Stomach smooth muscle (tissue), 2 donors: Measurements from ENCODE around the gene SPATA6.
"Not testable (repeated sequence)": the region's sequence is repeated elsewhere in the genome, so short reads cannot be mapped to it uniquely, and the experiment has no call there.

Experiments used
- H3K27ac ChIP-seq: one replicate; pipeline ENCODE4 v1.7.0; 2013; ENCODE audit warnings: mild to moderate bottlenecking, low read length, inconsistent platforms
- H3K27me3 ChIP-seq, 2 donors: one replicate each; pipeline ENCODE4 v1.7.0; 2013; ENCODE audit warnings: low read length in 2 of 2; ENCODE audit not compliant: insufficient read depth in 2 of 2, control insufficient read depth in 1 of 2
- H3K36me3 ChIP-seq, 2 donors: one replicate each; pipeline ENCODE4 v1.7.0; 2013; ENCODE audit warnings: low read length in 2 of 2; ENCODE audit not compliant: control insufficient read depth in 2 of 2, insufficient read depth in 2 of 2
- H3K4me1 ChIP-seq: one replicate; pipeline ENCODE4 v1.7.0; 2013; ENCODE audit warnings: low read length; ENCODE audit not compliant: control insufficient read depth, insufficient read depth
- H3K4me3 ChIP-seq, 2 donors: one replicate each; pipeline ENCODE4 v1.7.0; 2013; ENCODE audit warnings: low read length in 2 of 2
- H3K9ac ChIP-seq, 2 donors: one replicate each; pipeline ENCODE4 v1.7.0; 2013; ENCODE audit warnings: low read length in 2 of 2, mild to moderate bottlenecking in 1 of 2
- H3K9me3 ChIP-seq, 2 donors: one replicate each; pipeline ENCODE4 v1.7.0; 2013; ENCODE audit warnings: low read length in 2 of 2; ENCODE audit not compliant: control insufficient read depth in 2 of 2
- donor health status: healthy.
- donor health status: Pancreatic carcinoma.

SPATA6 gene

DNA sequence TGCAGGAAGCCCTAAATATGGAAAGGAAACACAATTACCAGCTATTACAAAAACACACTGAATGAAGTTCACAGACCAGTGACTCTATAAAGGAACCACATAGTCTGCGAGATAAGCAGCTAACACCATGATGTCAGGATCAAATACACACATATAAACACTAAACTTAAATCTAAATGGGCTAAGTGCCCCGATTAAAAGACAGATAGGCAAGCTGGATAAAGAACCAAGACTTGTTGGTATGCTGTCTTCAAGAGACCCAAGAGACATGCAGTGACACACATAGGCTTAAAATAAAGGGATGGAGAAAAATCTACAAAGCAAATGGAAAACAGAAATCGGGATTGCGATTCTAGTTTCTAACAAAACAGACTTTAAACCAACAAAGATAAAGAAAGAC, 127.6 kb downstream of the SPATA6 start:
- no peak overlapping the region for H3K27ac ChIP-seq
- H3K4me1 ChIP-seq: no peaks in the 10 kb centered on the region
- no peaks in the 10 kb centered on the region for H3K27me3 ChIP-seq
- H3K9me3 ChIP-seq: peaks cover 0 to 5% of the 10 kb centered on the region in 2 donors
- H3K36me3 ChIP-seq: no peaks in the 10 kb centered on the region
- H3K9ac ChIP-seq: no peak overlapping the region
- H3K4me3 ChIP-seq: no peak overlapping the region

DNA sequence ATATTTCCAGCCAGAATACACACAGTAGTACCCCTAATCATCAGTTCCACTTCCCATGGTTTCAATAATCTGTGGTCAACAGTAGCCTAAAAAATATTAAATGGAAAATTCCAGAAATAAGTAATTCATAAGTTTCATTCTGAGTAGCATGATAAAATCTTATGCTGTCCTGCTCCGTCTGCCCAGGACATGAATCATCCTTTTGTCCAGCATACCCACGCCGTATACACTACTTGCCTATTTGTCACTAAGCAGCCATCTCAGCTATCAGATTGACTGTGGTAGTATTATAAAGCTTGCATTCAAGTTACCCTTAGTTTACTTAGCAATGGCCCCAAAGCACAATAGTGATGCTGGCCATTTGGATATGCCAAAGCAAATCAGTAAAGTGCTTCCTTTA, 130.8 kb downstream of the SPATA6 start:
- H3K9me3 ChIP-seq: peaks cover 0 to 5% of the 10 kb centered on the region in 2 donors
- H3K27ac ChIP-seq: no peak overlapping the region
- no peak overlapping the region for H3K4me3 ChIP-seq
- no peaks in the 10 kb centered on the region for H3K27me3 ChIP-seq
- no peak overlapping the region for H3K9ac ChIP-seq
- no peaks in the 10 kb centered on the region for H3K36me3 ChIP-seq
- no peaks in the 10 kb centered on the region for H3K4me1 ChIP-seq

DNA sequence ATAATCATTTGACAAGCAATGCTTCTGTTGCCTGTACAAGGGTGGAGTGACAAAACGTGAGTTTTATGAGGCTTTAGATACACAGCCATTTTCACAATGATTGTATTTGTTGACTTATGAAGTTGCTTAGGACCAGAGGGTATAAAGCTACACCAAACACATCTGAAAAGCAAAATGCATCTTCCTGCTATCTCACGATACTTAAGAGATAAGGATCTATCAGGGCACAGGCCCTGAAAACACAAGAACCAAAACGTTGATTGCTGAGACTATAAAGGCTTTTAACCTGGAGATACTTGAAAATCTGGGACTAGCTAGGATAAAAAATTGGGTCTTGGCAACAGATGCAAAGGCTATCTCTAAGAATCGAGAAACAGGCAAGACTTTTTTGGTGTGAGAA, 133.7 kb downstream of the SPATA6 start:
- Histone ChIP-seq H3K9ac (no peak overlapping the region), H3K4me3 (no peak overlapping the region), H3K9me3 (no peaks in the 10 kb centered on the region), H3K4me1 (no peaks in the 10 kb centered on the region), H3K27me3 (no peaks in the 10 kb centered on the region), H3K27ac (no peak overlapping the region), H3K36me3 (peaks cover 0 to 2% of the 10 kb centered on the region in 2 donors)

DNA sequence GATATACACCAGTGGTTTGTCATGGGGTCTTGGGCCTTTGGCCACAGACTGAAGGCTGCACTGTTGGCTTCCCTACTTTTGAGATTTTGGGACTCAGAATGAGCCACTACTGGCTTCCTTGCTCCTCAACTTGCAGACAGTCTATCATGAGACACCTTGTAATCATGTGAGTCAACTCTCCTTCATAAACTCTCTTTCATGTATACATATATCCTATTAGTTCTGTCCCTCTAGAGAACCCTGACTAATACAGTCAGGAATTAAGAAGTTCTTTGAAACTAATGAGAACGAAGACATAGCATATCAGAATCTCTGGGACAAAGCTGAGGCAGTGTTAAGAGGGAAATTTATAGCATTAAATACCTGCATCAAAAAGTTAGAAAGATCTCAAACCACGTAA, 138.7 kb downstream of the SPATA6 start:
- H3K4me1 ChIP-seq: no peaks in the 10 kb centered on the region
- no peak overlapping the region for H3K4me3 ChIP-seq
- no peak overlapping the region for H3K9ac ChIP-seq
- H3K27ac ChIP-seq: no peak overlapping the region
- peaks cover 2 to 11% of the 10 kb centered on the region in 2 donors for H3K9me3 ChIP-seq
- H3K36me3 ChIP-seq: peaks cover 6 to 13% of the 10 kb centered on the region in 2 donors
- no peaks in the 10 kb centered on the region for H3K27me3 ChIP-seq

DNA sequence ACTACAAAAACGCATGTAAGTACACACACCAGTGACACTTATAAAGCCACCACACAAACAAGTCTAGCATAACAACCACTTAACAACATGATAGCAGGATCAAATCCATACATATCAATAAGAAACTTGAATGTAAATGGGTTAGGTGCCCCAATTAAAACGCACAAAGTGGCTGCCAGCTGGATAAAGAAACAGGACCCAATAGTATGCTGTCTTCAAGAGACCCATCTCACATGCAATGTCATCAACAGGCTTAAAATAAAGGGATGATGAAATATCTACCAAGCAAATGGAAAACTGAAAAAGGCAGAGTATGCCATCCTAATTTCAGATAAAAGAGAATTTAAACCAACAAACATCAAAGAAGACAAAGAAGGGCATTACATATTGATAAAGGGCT, 139.9 kb downstream of the SPATA6 start:
- Histone ChIP-seq H3K9ac (no peak overlapping the region), H3K27ac (no peak overlapping the region), H3K9me3 (peaks cover 2 to 11% of the 10 kb centered on the region in 2 donors), H3K4me3 (no peak overlapping the region), H3K27me3 (no peaks in the 10 kb centered on the region), H3K36me3 (peaks cover 6 to 13% of the 10 kb centered on the region in 2 donors), H3K4me1 (no peaks in the 10 kb centered on the region)

DNA sequence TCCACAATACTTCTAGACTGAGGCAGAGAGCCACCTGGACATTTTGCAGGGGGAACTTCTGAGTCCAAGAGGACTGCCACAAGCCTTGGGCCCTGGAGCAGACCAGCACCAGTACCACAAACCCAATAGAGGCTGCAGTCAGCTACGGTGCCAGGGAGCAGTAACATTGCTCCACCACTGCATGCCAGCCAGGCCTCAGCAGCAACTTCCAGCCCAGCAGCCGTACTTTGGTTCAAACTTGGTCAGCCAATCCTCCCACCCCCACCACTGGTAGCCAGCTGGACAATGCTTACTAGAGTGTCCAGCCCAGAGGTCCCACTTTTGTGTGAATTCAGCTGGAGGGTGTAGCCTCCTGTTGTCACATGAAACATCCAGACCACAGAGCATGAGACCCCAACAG, 142.1 kb downstream of the SPATA6 start:
- Histone ChIP-seq H3K27me3 (no peaks in the 10 kb centered on the region), H3K27ac (no peak overlapping the region), H3K4me1 (no peaks in the 10 kb centered on the region), H3K9ac (no peak overlapping the region), H3K9me3 (peaks cover 11 to 15% of the 10 kb centered on the region in 2 donors), H3K4me3 (no peak overlapping the region), H3K36me3 (peaks cover 16 to 22% of the 10 kb centered on the region in 2 donors)

DNA sequence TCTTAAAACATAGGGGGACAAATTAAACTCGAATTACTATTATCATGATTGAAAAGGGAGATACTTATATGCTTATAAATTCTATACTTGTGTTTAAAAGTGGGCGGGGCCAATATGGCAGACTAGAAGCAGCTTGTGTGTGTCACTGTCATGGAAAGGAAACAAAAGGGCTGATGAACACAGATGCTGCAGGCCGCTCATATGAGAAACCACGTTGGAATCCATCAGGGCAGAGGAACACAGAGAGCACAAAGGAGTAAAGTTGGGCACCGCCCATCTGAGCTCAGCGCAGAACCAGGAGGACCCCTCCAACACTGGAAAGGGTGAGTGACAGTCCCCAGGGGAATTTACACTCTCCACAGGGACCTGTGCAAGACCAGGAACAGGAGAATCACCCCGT, 142.5 kb downstream of the SPATA6 start:
- Histone ChIP-seq H3K9ac (no peak overlapping the region), H3K4me1 (no peaks in the 10 kb centered on the region), H3K9me3 (peaks cover 11 to 16% of the 10 kb centered on the region in 2 donors), H3K4me3 (no peak overlapping the region), H3K36me3 (peaks cover 16 to 22% of the 10 kb centered on the region in 2 donors), H3K27ac (no peak overlapping the region), H3K27me3 (no peaks in the 10 kb centered on the region)

DNA sequence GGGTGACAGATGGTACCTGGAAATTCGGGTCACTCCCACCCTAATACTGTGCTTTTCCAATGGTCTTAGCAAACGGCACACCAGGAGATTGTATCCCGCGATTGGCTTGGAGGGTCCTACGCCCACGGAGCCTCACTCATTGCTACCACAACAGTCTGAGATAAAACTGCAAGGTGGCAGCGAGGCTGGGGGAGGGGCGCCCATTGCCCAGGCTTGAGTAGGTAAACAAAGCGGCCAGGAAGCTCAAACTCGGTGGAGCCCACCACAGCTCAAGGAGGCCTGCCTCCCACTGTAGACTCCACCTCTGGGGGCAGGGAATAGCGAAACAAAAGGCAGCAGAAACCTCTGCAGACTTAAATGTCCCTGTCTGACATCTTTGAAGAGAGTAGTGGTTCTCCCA, 160.2 kb downstream of the SPATA6 start:
- H3K9me3 ChIP-seq, H3K27ac ChIP-seq, H3K4me1 ChIP-seq, H3K36me3 ChIP-seq, H3K27me3 ChIP-seq, H3K9ac ChIP-seq, H3K4me3 ChIP-seq: not testable (repeated sequence)

DNA sequence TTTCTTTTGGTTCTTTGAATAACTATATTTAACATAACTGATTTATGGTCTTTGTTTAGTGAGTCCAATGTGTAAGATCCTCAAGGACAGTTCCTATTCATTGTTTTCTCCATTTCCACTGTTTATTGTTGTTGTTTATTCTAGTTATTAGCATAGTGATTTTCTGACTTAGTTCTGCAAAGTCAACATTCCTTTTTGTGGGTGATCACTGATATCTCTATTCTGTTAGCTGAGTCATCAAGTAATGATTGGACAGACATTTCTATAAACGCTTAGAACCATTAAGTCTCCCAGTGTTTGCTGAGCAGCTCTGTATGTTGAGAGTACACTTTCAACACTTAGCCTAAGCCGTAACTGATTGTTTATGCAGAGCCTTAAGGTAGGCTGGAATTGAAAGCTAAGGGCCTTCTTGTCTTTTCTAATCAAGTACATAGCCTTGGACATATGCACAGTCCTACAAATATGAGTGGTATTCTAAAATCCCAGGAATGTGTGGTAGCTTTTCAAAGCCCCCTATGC, 162.4 kb downstream of the SPATA6 start:
- H3K27me3 ChIP-seq: no peaks in the 10 kb centered on the region
- no peak overlapping the region for H3K4me3 ChIP-seq
- H3K9ac ChIP-seq: no peak overlapping the region
- no peaks in the 10 kb centered on the region for H3K9me3 ChIP-seq
- H3K27ac ChIP-seq: no peak overlapping the region
- H3K4me1 ChIP-seq: no peaks in the 10 kb centered on the region
- H3K36me3 ChIP-seq: peaks cover 0 to 4% of the 10 kb centered on the region in 2 donors

DNA sequence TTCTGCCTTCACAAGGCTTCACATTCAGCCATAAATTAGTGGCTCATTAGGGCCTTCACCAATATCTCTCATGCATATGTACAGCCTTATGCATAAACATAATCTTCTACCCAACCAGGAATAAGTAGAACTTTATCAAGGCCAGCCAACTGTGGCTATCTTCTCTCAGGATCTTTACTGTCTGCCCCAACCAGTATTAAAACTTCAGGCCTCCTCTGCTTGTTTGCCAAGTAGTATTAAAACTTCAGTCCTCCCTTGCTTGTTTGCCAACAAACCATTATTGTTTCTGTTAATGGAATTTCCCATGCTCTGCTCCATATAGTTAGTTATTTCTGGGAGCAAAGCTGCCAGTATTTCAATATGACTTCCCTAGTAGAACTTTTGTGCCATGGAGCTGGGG, 169.4 kb downstream of the SPATA6 start:
- Histone ChIP-seq H3K9ac (no peak overlapping the region), H3K27ac (no peak overlapping the region), H3K9me3 (no peaks in the 10 kb centered on the region), H3K4me1 (no peaks in the 10 kb centered on the region), H3K27me3 (no peaks in the 10 kb centered on the region), H3K36me3 (peaks cover 0 to 17% of the 10 kb centered on the region in 2 donors), H3K4me3 (no peak overlapping the region)

DNA sequence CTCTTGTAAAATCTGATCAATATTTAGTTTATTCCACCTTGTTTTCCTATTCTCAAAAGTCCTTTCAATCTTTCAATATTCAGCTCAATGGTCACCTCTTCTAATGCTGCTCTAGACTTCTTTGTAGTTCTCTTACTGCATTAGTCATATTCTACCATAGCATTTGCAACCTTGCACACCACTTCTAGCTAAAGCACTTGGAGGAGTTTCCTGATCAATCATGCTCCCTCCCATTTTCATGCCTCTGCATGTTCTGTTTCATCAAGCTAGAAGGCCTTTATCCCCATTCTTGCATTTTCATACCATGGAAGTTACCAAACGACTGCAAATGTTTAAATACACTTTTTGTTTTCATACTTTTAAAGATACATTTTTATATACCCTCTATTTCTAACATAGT, 177.3 kb downstream of the SPATA6 start:
- no peak overlapping the region for H3K9ac ChIP-seq
- no peaks in the 10 kb centered on the region for H3K9me3 ChIP-seq
- no peaks in the 10 kb centered on the region for H3K4me1 ChIP-seq
- H3K36me3 ChIP-seq: peaks cover 5 to 6% of the 10 kb centered on the region in 2 donors
- H3K27ac ChIP-seq: no peak overlapping the region
- no peak overlapping the region for H3K4me3 ChIP-seq
- no peaks in the 10 kb centered on the region for H3K27me3 ChIP-seq
